H54 (cell line): ENCODE results near the gene CMBL.
A peak's percentile ranks its signal among the peaks of the same experiment; 100 is the strongest.
"Not testable (repeated sequence)": the region's sequence is repeated elsewhere in the genome, so short reads cannot be mapped to it uniquely, and the experiment has no call there.

Experiments
- DNase-seq: peaks from one replicate; pipeline ENCODE4 v3.0.0; 2011; ENCODE audit warnings: low spot score, mixed read lengths; ENCODE audit not compliant: insufficient read length
- FAIRE-seq: peaks from 3 replicates; lab custom pipeline; 2011; peaks lifted over from hg19 to GRCh38; lab: Jason Lieb, UNC
- POLR2A ChIP-seq: IDR thresholded peaks from 2 replicates; pipeline ENCODE4 v1.6.1; 2011; ENCODE audit warnings: low read depth, mild to moderate bottlenecking, low read length

The CMBL gene

DNA sequence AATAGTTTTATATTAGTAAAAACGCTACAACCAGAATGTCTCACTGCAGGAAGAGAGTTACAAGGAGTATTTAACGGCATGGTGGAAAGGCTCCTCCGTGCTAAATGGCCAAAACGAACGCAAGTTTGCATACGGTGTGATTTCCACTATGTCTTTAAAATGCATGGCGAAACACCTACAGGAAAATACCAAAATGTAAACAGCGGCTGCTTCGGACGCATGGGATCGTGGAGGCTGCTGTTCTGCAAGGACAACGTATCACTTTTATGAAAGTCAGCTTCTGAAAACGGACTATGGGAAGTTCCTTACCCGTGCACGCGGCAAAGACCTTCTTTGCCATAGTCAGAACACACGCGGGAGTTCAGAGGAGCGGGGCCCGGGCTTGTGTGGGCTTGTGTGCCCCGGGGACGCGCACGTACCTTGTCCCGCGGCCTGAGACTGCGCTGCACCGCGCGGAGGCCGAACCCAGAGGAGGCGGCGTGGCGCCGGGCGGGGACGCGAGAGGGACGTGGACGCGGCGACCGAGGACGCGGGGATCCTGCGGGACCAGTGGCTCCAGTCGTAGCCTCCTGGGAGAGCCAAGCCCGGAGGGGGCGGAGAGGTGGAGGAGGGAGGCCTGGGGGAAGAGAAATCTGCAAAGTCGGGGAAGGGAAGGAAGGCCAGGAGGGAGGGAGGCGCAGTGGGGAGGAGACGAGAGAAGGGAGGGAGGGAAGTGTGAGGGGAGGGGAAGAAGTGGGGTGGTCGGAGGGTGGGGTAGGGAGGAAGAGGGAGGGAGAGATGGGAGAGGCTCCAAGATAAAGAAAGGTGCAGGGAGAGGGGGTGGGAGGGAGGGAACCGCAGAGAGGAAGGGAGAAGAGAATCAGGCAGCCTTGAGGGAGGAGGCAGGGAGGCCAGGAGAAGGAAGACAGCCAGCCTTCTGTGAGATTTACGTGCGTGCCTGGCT, at the start of gene CMBL:
Gene CMBL (minus strand): TSS at position 697 of the 943 bp plus-strand sequence. CDS start 17,140 bp downstream, outside the sequence.
- DNase-seq, result peak; percentile 73
- peak; percentile 23 for FAIRE-seq
- TF ChIP-seq POLR2A, result peak; percentile 70

DNA sequence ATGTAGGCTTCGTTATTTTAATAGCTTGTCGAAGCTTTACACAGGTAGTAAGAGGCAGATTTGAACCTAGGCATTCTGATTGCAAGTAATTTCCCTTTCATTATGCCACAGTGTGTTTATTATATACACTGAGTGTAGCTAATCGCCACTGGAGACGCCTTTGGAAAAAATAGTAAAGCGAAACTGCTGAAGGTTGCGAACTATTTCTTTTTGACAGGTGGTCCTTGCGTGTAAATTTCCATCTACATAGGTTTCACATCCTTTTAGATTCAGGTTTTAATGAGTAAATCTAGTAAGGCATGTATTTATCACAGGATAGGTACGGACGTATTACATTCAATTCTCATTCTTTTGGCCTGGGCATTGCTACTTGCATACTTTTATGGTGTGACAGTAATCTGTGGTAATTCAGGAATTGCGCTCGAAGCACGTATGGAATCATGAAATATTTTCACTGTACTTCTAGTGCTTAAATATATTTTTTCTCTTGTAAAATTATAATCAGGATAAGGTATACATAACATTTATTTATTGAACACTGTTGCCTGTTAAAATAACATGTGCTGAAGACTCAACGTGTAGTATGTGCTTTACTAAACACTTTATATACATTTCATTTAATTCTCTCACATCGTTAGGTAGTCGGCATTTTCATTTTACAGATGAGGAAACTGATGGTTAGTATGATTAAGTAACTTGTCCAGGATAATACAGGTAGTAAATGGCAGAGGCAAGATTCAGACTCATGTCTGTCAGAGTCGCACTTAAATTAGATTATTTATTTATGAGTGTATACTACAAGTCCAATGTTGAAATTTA, 47.6 kb upstream of the CMBL start:
- FAIRE-seq (peak; percentile 23), DNase-seq (no peak)
- no peak for TF ChIP-seq POLR2A

DNA sequence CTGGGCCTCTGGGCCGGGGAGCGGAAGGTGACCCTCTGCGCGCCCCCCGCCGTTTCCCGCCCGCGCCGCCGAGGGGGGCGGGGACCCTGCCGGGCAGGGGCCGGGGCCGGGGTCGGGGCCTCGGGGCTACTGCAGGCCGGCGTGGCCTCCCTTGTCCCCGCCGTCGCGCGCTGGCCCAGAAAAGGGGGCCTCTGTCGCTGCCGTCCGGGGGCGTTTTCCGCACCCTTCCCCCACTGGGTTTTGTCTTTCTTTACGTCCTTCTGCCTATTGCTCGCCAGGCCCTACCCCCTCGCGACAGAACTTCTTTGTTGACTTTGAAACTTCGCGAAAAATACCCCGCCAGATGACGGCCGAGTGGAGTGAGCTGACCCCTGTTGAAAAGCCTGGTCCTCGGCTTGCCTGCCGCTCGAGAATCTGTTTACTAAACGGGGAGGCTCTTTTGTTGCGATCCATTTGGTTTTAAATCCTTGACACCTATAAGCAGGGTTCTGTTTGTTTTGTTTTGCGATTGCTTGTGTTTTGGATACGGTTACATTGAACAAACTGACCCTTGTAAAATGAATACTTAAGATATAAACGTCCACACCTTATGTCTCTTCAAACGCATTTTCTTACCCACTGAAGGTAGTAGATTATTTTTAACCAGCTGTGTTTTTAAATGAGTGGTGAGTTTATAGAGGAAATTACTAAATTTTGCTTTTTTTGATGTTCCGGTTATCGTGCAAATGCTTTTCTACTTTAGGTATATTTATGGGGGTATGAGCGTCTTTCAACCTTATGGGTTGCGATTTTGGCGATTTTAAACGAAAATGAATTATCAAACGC, 46.6 kb upstream of the CMBL start:
- DNase-seq (no peak), FAIRE-seq (no peak)

DNA sequence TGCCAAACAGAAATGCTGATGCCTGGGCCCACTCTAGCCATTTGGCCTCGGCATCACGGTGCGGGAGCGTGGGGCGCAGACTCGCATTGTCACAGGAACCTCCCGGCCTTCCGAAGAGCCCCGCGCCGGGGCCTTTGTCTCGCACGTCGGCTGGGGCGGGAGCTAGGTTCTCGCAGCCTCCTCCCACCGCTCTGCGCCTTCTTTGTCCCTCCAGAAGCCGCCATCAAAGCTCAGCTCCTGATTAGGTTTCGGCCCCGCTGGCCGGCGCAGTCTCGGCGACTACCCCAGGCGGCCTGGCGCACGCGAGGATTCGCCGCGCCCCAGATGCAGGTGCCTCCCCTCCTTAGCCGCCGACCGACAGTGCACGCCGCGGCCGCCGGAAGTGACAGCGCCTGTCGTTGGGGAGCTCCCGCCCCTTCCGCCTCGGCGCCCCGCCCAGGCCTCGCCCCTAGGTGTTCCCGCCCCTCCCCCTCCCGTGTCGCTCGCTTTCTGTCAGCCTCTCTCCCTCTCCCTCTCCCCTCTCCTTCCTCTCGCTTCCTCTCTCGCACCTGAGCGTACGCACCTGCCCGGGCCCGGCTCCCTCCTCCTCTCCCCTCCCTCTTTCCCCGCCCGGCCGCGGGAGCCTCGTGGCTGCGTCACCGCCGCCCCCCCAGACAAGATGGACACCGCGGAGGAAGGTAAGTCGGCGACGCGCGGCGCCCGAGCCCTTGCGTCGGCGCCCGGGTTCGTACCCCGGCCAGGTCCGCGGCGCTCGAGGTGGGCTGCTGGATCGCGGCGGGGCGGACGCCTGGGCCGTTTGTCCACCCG, 45.7 kb upstream of the CMBL start, which contains the start of gene MARCHF6:
Gene MARCHF6 (plus strand): TSS at position 455 of the 807 bp plus-strand sequence. CDS start 204 bp downstream, at position 659.
- peak; percentile 78 for DNase-seq
- peak; percentile 96 for TF ChIP-seq POLR2A
- peak; percentile 88 for FAIRE-seq

More for the DNA sequence above, 46.6 kb upstream of the CMBL start:
- no peak for TF ChIP-seq POLR2A

DNA sequence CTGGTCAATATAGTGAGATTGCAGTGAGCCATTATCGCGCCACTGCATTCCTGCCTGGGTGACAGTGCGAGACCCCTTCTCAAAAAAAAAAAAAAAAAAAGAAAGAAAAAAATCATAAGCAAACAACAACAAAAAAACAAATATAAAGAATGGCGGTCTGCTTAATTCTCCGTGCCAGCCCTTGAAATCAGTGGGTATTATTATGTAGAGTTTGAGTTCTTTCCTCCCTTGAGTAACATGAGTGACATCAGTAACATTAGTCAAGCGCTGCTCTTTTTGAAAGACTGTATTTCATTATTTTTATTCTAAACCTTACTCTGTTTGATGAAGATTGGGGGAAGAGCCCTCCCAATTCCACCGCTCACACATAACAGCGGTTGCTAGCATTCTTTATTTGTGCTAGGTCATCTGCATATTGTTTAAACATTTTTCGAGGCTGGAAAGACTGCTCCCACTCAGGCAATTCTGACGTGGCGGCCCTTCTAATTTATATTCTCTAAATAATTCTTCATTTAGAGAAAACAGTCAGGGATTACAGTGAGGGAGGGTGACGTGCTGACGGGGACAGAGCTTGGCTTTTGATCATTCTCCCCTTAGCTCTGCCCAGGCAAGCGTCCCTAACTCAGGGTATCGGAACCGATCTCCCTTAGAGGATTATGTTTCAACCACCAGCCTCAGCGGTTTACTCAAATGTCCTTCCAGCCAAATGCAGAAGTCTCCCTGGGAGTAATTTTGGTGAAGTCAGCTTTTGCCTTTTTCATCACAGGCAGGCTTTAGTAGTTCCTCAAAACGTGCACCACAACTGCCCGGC, 44.9 kb upstream of the CMBL start:
- peak; percentile 6 for FAIRE-seq
- no peak for DNase-seq

DNA sequence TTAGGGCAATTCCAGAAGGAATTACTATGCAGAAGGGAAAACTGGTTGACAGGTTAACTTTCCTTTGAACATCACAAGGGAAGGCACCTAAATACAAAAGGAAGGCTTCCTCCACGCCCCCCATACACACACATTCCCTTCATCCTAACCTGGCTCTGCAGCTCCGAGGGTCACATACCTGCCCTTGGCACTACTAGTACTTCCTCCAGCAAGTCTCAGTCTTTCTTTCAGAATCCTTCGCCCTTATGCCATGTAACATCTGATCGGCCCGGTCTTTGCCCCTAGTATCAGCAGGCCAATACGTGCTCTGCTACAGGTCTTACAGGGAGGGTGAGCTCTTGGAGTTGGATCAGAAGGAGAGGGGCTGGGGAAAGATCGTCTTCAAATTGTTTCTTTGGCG, 44.2 kb upstream of the CMBL start:
- no peak for FAIRE-seq

More for the DNA sequence above, 44.9 kb upstream of the CMBL start:
- no peak for TF ChIP-seq POLR2A

DNA sequence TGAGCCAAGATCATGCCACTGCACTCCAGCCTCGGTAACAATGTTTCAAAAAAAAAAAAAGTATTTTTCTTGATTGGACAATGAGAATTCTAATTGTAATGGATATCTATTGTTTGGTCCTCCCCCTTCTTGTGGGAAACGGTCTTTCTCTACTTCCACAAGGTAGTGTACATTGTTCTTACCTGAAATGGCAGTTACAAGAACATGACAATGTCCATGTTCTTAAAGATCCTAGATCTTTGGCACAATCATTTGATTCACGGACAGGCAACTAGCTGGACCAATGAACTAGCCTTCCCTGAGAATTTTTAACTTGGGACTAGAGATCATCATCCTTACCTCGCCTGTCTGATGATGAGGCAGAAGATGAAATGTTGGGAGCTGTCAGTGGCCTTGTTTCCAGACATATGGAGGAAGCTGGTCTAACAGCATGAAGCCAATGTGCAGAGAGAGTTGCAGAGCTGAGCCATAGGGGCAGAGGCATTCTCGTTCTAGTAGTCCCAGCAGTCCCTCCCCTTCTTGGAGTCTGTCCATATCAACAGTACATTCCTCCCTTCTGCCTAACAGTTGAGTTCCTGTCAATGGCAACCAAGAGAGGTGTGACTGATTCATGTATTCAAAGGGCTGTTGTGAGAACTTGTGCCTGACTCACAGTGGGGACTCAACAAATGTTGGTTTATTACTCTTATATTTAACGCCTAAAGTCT, 43.6 kb upstream of the CMBL start:
- peak; percentile 39 for DNase-seq
- peak; percentile 99 for FAIRE-seq
- no peak for TF ChIP-seq POLR2A

More for the DNA sequence above, 44.2 kb upstream of the CMBL start:
- no peak for TF ChIP-seq POLR2A
- DNase-seq, result no peak

DNA sequence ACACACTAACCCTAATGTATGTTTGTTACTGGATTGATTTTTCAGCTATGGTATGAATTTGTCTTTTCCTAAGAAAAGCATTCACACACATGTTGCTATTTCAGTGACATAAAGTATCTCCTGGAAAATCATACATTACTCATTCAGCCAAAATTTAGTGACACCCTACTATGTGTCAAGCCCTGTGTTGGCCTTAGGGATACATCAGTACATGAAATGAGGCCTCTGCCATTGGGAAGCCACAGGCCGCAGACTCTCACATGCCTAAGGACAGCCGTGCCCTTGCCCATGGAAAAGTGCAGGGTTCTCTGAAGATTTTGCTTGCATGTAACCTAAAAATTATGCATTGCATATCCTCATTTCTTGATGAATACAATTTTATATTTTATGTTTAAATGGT, 40.6 kb upstream of the CMBL start:
- no peak for DNase-seq
- no peak for TF ChIP-seq POLR2A
- no peak for FAIRE-seq

DNA sequence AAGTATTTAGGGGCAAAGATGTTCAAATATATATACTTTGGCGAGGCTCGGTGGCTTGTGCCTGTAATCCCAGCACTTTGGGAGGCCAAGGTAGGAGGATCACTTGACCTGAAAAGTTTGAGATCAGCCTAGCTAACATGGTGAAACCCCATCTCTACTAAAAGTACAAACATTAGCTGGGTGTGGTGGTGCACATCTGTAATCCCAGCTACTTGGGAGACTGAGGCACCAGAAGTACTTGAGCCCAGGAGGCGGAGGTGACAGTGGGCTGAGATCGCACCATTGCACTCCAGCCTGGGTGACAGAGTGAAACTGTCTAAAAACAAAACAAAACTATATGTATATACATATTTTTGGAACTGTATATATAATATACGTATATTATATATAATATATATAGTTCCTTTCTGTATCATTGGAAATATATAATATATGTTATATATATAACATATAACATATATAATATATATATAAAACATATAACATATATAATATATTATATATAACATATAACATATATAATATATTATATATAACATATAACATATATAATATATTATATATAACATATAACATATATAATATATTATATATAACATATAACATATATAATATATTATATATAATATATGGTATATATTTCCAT, 36.9 kb upstream of the CMBL start:
- not testable (repeated sequence) for DNase-seq, FAIRE-seq

DNA sequence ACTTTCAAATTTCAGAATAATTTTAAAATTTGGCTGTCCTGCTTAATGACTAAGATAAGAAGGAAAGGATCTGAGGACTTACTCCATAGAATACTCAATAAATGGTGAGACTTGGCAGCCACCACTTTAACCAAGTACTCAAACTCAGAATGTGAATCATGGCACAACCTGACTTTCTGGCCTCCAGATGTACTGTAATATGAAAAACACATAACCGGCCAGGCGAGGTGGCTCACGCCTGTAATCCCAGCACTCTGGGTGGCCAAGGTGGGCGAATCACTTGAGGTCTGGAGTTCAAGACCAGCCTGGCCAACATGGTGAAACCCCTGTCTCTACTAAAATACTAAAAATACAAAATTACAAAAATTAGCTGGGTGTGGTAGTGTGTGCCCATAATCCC, 35.8 kb upstream of the CMBL start:
- DNase-seq, result no peak
- no peak for TF ChIP-seq POLR2A
- no peak for FAIRE-seq

DNA sequence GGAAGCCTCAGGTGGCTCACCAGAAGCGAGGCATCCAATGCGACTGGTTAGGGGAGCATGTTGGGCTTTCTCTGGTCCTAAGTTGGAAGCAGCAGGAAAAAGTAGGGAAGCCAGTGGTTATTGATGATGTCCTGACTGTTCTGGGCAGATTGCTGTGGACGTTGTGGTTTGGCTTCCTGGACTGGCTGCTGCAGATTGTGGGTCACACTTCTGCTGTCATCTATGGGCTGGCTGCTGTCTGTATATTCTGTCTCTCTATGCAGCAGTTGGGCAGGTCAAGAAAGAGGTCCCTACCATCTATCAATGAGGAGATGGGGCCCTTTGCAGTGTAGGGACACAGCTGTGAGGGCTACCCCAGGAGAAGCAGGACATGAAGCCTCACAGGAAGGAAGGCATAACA, 32.3 kb upstream of the CMBL start:
- DNase-seq (no peak), FAIRE-seq (no peak)
- no peak for TF ChIP-seq POLR2A
